Measurements from ENCODE around the gene SRGAP1.
"Not testable (repeated sequence)": the region's sequence is repeated elsewhere in the genome, so short reads cannot be mapped to it uniquely, and the experiment has no call there.

SRGAP1 gene

GRCh38 chr12:64180951-64181350 lies 336.5 kb downstream of the SRGAP1 start:
- no peak for DNase-seq

GRCh38 chr12:64181430-64182291 lies 337.2 kb downstream of the SRGAP1 start:
- peak; percentile 41 to 60 for DNase-seq

GRCh38 chr12:64184216-64184615 lies 339.7 kb downstream of the SRGAP1 start:
- DNase-seq, result no peak

- peak; percentile 27 for DNase-seq
These were observed 342.3 kb downstream of the SRGAP1 start for GRCh38 chr12:64186789-64187188.

GRCh38 chr12:64187370-64187769 lies 342.9 kb downstream of the SRGAP1 start:
- peak; percentile 60 to 72 for DNase-seq

- DNase-seq, result no peak
These were observed 343.3 kb downstream of the SRGAP1 start for GRCh38 chr12:64187794-64188193.

GRCh38 chr12:64189530-64189929 lies 345.0 kb downstream of the SRGAP1 start:
- DNase-seq, result no peak

GRCh38 chr12:64190140-64190539 lies 345.6 kb downstream of the SRGAP1 start:
- DNase-seq, result no peak

- peak; percentile 7 to 15 for DNase-seq
These were observed 348.3 kb downstream of the SRGAP1 start for GRCh38 chr12:64192644-64193444.

- no peak for DNase-seq
These were observed 349.4 kb downstream of the SRGAP1 start for GRCh38 chr12:64193931-64194330.

GRCh38 chr12:64194333-64195149 lies 350.0 kb downstream of the SRGAP1 start:
- DNase-seq, result no peak

GRCh38 chr12:64195841-64196240 lies 351.3 kb downstream of the SRGAP1 start:
- not testable (repeated sequence) for DNase-seq

GRCh38 chr12:64203036-64203435 lies 358.5 kb downstream of the SRGAP1 start:
- DNase-seq, result no peak

GRCh38 chr12:64203775-64204174 lies 359.3 kb downstream of the SRGAP1 start:
- DNase-seq, result no peak

- no peak for DNase-seq
These were observed 361.0 kb downstream of the SRGAP1 start for GRCh38 chr12:64205542-64205941.

- DNase-seq, result no peak
These were observed 363.0 kb downstream of the SRGAP1 start for GRCh38 chr12:64207453-64207852.
